Testis (tissue), 3 donors: Measurements from ENCODE around the gene LZTS2. TPM values are rescaled to one million over a fixed set of nuclear protein-coding genes. Genes with fewer than 3 reads are reported as not detected.

Experiments used
- DNase-seq: peaks from one replicate; pipeline ENCODE4 v3.0.0-alpha.2; 2019
- H3K27ac ChIP-seq, 2 donors: fragments of 200-600 bp; sonication (generic); one replicate each; pipeline ENCODE4 v1.5.1; 2019
- H3K27me3 ChIP-seq: fragments of 200-600 bp; sonication (generic); one replicate; pipeline ENCODE4 v1.5.1; 2019
- H3K36me3 ChIP-seq: fragments of 200-600 bp; sonication (generic); one replicate; pipeline ENCODE4 v1.5.1; 2017; ENCODE audit warnings: low read depth; ENCODE audit errors: missing control alignments
- H3K4me1 ChIP-seq: fragments of 200-600 bp; sonication (generic); one replicate; pipeline ENCODE4 v1.5.1; 2019
- H3K4me3 ChIP-seq, 2 donors: fragments of 200-600 bp; sonication (generic); one replicate each; pipeline ENCODE4 v1.5.1; 2017 to 2019
- H3K9me3 ChIP-seq: fragments of 200-600 bp; sonication (generic); one replicate; pipeline ENCODE4 v1.5.1; 2017
- CTCF ChIP-seq, 3 experiments: fragments of 450-650 bp in 2 of 3; fragments of 200-600 bp in 1 of 3; sonication (generic) in 1 of 3; IDR thresholded peaks; one replicate each; pipeline ENCODE4 v1.5.1; 2016 to 2019; ENCODE audit warnings: antibody characterized with exemption in 3 of 3, mild to moderate bottlenecking in 2 of 3, moderate library complexity in 1 of 3
- POLR2A ChIP-seq: fragments of 450-650 bp; IDR thresholded peaks from one replicate; pipeline ENCODE4 v1.6.1; 2017; ENCODE audit warnings: antibody characterized with exemption, mild to moderate bottlenecking, moderate library complexity
- whole genome bisulfite sequencing, 2 donors: methylation state at CpG; one replicate each; pipeline ENCODE4 v1.1.5; 2018; 5-methylcytosine and 5-hydroxymethylcytosine counted together
- intact Hi-C: fragments of 100-400 bp; cut with DNase I; formaldehyde crosslinking; loops from one replicate; pipeline ENCODE4 v1.15.1; 2023; ENCODE audit warnings: low total_unique reads
- polyA plus RNA-seq: library from polyadenylated mRNA; stranded (reverse); fragments of 350-450 nt; fragmentation: Illumina TruSeq; extraction: RNeasy Lipid Tissue Mini Kit (QIAGEN cat#74804); gene quantifications from one replicate; pipeline ENCODE4 v1.2.3, GENCODE V29; 2014; ENCODE audit warnings: low read depth, low replicate concordance; ENCODE audit not compliant: insufficient read depth
- total RNA-seq, 2 donors: library from RNA; depleted of rRNA; stranded (reverse); fragments of >200 nt; gene quantifications; one replicate each; pipeline ENCODE4 v1.2.3, GENCODE V29; 2016

Gene LZTS2
- total and polyA plus RNA-seq, 3 donors from 2014 or later: 65.9 to 158 (median 133) TPM

DNA sequence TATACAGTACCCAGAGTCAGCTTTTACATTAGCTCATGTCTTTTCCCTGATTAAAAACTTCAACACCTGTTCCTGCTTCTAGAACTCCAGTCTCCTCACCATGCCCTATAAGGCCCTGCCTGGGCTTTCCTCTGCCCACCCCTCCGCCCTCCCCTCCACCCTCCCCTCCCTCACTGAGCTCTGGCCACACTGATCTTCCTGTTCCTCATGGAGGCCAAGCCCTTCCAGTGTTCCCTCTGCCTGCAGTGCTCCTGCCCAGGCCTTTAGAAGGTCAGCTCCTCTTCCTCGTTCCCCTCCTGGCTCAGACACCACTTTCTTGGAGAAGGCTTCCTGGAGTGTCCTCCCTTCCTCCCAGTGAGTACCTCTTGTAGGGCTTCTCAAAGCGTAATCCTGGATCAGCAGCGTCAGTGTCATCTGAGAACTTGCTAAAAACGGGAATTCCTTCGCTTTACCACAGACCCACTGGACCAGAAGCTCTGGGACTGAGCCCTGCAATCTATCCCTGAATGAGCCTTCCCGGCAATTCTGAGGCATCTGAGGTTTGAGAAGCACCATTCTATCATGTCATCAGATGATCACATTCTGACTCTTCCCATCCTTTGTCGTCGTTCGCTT is 27.6 kb downstream of the LZTS2 start:
- WGBS, 2 donors: 78 to 81% methylated on average over 10 of the region's 10 CpGs
- intact Hi-C loops: no loop called here

DNA sequence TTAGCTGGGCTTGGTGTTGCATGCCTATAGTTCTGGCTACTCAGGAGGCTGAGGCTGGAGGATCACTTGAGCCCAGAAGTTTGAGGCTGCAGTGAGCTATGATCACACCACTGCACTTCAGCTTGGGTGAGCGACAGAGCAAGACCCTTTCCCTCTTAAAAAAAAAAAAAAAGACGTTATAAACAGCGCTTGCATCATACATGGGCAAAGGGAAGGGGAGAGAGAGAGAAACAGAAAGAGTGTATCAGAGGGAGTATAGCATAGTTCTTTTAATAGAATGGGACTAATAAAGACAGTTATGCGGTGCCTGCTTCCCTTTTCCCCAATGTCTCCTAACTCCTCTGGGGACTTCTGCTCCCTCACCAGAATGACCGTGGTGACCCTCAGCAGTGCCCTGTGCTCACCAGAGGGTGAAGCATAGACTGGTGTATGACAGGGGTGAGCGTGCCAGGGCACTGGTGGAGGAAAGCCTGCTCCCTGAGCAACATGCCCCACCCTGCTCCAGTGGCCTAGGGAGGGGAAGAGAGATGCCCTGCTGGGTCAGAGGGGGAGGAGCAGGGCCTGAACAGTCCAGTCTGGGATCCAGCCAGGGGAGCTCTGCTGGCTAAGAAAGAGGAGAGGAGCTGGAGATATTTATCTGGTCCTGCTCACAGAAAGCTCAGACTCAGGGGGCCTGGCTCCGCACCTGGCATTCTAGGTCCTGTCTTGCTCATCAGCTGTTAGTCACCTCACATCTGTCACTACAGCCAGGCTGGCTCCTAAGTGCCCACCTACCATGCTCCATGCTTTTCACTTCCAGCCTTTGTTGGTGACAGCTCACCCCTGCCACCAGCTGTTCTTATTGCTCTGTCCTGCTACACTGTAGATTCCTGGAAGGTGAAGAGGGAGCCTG is 29.1 kb downstream of the LZTS2 start:
- H3K27me3 ChIP-seq: no peaks in the 10 kb centered on the region
- H3K4me1 ChIP-seq: peaks cover 11% of the 10 kb centered on the region
- WGBS, 2 donors: 86% methylated on average over 7 of the region's 7 CpGs
- H3K27ac ChIP-seq: no peak overlapping the region
- no peaks in the 10 kb centered on the region for H3K36me3 ChIP-seq
- H3K4me3 ChIP-seq: no peak overlapping the region
- intact Hi-C loops: no loop called here
- no peak for DNase-seq
- TF ChIP-seq CTCF (IDR thresholded peaks at IDR 0.05): no peak
- no peak for TF ChIP-seq POLR2A
- no peaks in the 10 kb centered on the region for H3K9me3 ChIP-seq

More for the DNA sequence above, 27.6 kb downstream of the LZTS2 start:
- Histone ChIP-seq H3K27ac (no peak overlapping the region), H3K27me3 (no peaks in the 10 kb centered on the region), H3K36me3 (no peaks in the 10 kb centered on the region), H3K9me3 (no peaks in the 10 kb centered on the region), H3K4me1 (peaks cover 6% of the 10 kb centered on the region), H3K4me3 (no peak overlapping the region)
- DNase-seq: no peak
- no peak for TF ChIP-seq POLR2A
- TF ChIP-seq CTCF (IDR thresholded peaks at IDR 0.05): no peak

GRCh38 chr10:101029520-101030295 is 30.1 kb downstream of the LZTS2 start:
- DNase-seq: no peak

More at GRCh38 chr10:101029520-101030295, 30.1 kb downstream of the LZTS2 start:
- no peak for TF ChIP-seq CTCF (IDR thresholded peaks at IDR 0.05)
- no peak for TF ChIP-seq POLR2A
- Histone ChIP-seq H3K4me3 (no peak overlapping the region), H3K36me3 (no peaks in the 10 kb centered on the region), H3K27me3 (no peaks in the 10 kb centered on the region), H3K9me3 (no peaks in the 10 kb centered on the region), H3K4me1 (peaks cover 11% of the 10 kb centered on the region), H3K27ac (no peak overlapping the region)
- 55 to 61% methylated on average over 5 to 27 of the region's 27 CpGs for WGBS, 2 donors
- intact Hi-C loops: no loop called here
